Measurements from ENCODE around the gene FGF10. TPM values are rescaled to one million over a fixed set of nuclear protein-coding genes. Genes with fewer than 3 reads are reported as not detected.

The FGF10 gene
- total RNA-seq, 1 donor from 2014 or later, result not detected

GRCh38 chr5:44377057-44377456 lies 12.2 kb downstream of the FGF10 start:
- H3K27me3 Mint-ChIP-seq (ENCODE audit: unreplicated experiment), result peaks cover 3% of the 10 kb centered on the region
- H3K9me3 Mint-ChIP-seq (ENCODE audit: unreplicated experiment), result no peaks in the 10 kb centered on the region

GRCh38 chr5:44372028-44372427 lies 17.2 kb downstream of the FGF10 start:
- no peak for DNase-seq (ENCODE audit: extremely low spot score, unreplicated experiment)
- no peaks in the 10 kb centered on the region for H3K4me1 Mint-ChIP-seq (ENCODE audit: unreplicated experiment)
- no peak overlapping the region for H3K27ac Mint-ChIP-seq (ENCODE audit: unreplicated experiment)
- H3K36me3 Mint-ChIP-seq (ENCODE audit: unreplicated experiment), result no peaks in the 10 kb centered on the region
- no peaks in the 10 kb centered on the region for H3K9me3 Mint-ChIP-seq (ENCODE audit: unreplicated experiment)
- TF ChIP-seq CTCF (IDR thresholded peaks at IDR 0.05), result no peak
- no peak overlapping the region for H3K4me3 Mint-ChIP-seq (ENCODE audit: unreplicated experiment)
- peaks cover 2% of the 10 kb centered on the region for H3K27me3 Mint-ChIP-seq (ENCODE audit: unreplicated experiment)

More at GRCh38 chr5:44377057-44377456, 12.2 kb downstream of the FGF10 start:
- no peak for DNase-seq (ENCODE audit: extremely low spot score, unreplicated experiment)
- no peak overlapping the region for H3K4me3 Mint-ChIP-seq (ENCODE audit: unreplicated experiment)
- no peaks in the 10 kb centered on the region for H3K4me1 Mint-ChIP-seq (ENCODE audit: unreplicated experiment)
- no peak for TF ChIP-seq CTCF (IDR thresholded peaks at IDR 0.05)
- H3K27ac Mint-ChIP-seq (ENCODE audit: unreplicated experiment), result no peak overlapping the region
- no peaks in the 10 kb centered on the region for H3K36me3 Mint-ChIP-seq (ENCODE audit: unreplicated experiment)

GRCh38 chr5:44367203-44367602 lies 22.0 kb downstream of the FGF10 start:
- no peaks in the 10 kb centered on the region for H3K27me3 Mint-ChIP-seq (ENCODE audit: unreplicated experiment)
- no peak overlapping the region for H3K4me3 Mint-ChIP-seq (ENCODE audit: unreplicated experiment)
- no peak for DNase-seq (ENCODE audit: extremely low spot score, unreplicated experiment)
- no peaks in the 10 kb centered on the region for H3K4me1 Mint-ChIP-seq (ENCODE audit: unreplicated experiment)
- H3K9me3 Mint-ChIP-seq (ENCODE audit: unreplicated experiment), result no peaks in the 10 kb centered on the region
- no peak overlapping the region for H3K27ac Mint-ChIP-seq (ENCODE audit: unreplicated experiment)
- no peaks in the 10 kb centered on the region for H3K36me3 Mint-ChIP-seq (ENCODE audit: unreplicated experiment)
- no peak for TF ChIP-seq CTCF (IDR thresholded peaks at IDR 0.05)

GRCh38 chr5:44365345-44365744 lies 23.9 kb downstream of the FGF10 start:
- TF ChIP-seq CTCF (IDR thresholded peaks at IDR 0.05), result no peak
- Mint-ChIP-seq H3K27ac (ENCODE audit: unreplicated experiment) (no peak overlapping the region), H3K9me3 (ENCODE audit: unreplicated experiment) (no peaks in the 10 kb centered on the region), H3K4me1 (ENCODE audit: unreplicated experiment) (no peaks in the 10 kb centered on the region), H3K27me3 (ENCODE audit: unreplicated experiment) (no peaks in the 10 kb centered on the region), H3K4me3 (ENCODE audit: unreplicated experiment) (no peak overlapping the region), H3K36me3 (ENCODE audit: unreplicated experiment) (no peaks in the 10 kb centered on the region)
- no peak for DNase-seq (ENCODE audit: extremely low spot score, unreplicated experiment)

GRCh38 chr5:44364097-44364496 lies 25.1 kb downstream of the FGF10 start:
- Mint-ChIP-seq H3K9me3 (ENCODE audit: unreplicated experiment) (no peaks in the 10 kb centered on the region), H3K4me3 (ENCODE audit: unreplicated experiment) (no peak overlapping the region), H3K27me3 (ENCODE audit: unreplicated experiment) (no peaks in the 10 kb centered on the region), H3K36me3 (ENCODE audit: unreplicated experiment) (no peaks in the 10 kb centered on the region), H3K27ac (ENCODE audit: unreplicated experiment) (no peak overlapping the region), H3K4me1 (ENCODE audit: unreplicated experiment) (no peaks in the 10 kb centered on the region)
- TF ChIP-seq CTCF (IDR thresholded peaks at IDR 0.05), result no peak
- no peak for DNase-seq (ENCODE audit: extremely low spot score, unreplicated experiment)
